HCT116 (cell line): ENCODE measurements around the gene PRKAA1.

Experiments used
- CTCF ChIP-seq, 3 experiments: fragments of 200-600 bp in 1 of 3; sonication (generic) in 1 of 3; IDR thresholded peaks in 2 of 3; conservative IDR thresholded peaks in 1 of 3; 2 replicates each; pipeline ENCODE4 v1.5.1; 2012 to 2017; ENCODE audit warnings: low read depth in 2 of 3, low read length in 2 of 3, antibody characterized with exemption in 1 of 3, borderline replicate concordance in 1 of 3, control low read depth in 1 of 3, mild to moderate bottlenecking in 1 of 3, mixed read lengths in 1 of 3, mixed run types in 1 of 3, moderate library complexity in 1 of 3; ENCODE audit not compliant: insufficient read depth in 1 of 3
- POLR2A ChIP-seq: IDR thresholded peaks from 2 replicates; pipeline ENCODE4 v1.7.0; 2011; ENCODE audit warnings: borderline replicate concordance; ENCODE audit not compliant: insufficient read depth, insufficient read length; ENCODE audit errors: extremely low read depth

- TF ChIP-seq CTCF (IDR thresholded peaks at IDR 0.05 in 2 of 3, conservative IDR thresholded peaks at IDR 0.05 in 1 of 3; ENCODE audit: borderline replicate concordance in 1 of 3, insufficient read depth in 1 of 3, low read depth in 2 of 3, low read length in 2 of 3) (no peak), POLR2A (no peak)
These were observed 84.2 kb downstream of the PRKAA1 start for GRCh38 chr5:40714001-40714400.
